PFSK-1 (cell line): ENCODE results near the gene SMIM35.

Experiments
- FOXP2 ChIP-seq: optimal IDR thresholded peaks from 2 replicates; pipeline ENCODE3; 2011; ENCODE audit warnings: borderline replicate concordance, control low read depth, inconsistent platforms; ENCODE audit not compliant: insufficient read depth; ENCODE audit errors: extremely low read length, extremely low read depth
- POLR2AphosphoS5 ChIP-seq: IDR thresholded peaks from 2 replicates; pipeline ENCODE4 v1.6.1; 2012; ENCODE audit warnings: low read depth, mild to moderate bottlenecking, control low read depth, low read length, moderate library complexity
- REST ChIP-seq, 2 experiments: IDR thresholded peaks; 2 replicates each; pipeline versions ENCODE4 v1.6.1 to v1.8.0; 2011 to 2012; ENCODE audit warnings: low read depth in 2 of 2, low read length in 2 of 2, control low read depth in 1 of 2, inconsistent platforms in 1 of 2, mild to moderate bottlenecking in 1 of 2, moderate library complexity in 1 of 2; ENCODE audit not compliant: insufficient read depth in 1 of 2
- SIN3A ChIP-seq: IDR thresholded peaks from 2 replicates; pipeline ENCODE4 v1.6.1; 2012; ENCODE audit warnings: mild to moderate bottlenecking, low read length, moderate library complexity, borderline replicate concordance; ENCODE audit not compliant: insufficient read depth

DNA sequence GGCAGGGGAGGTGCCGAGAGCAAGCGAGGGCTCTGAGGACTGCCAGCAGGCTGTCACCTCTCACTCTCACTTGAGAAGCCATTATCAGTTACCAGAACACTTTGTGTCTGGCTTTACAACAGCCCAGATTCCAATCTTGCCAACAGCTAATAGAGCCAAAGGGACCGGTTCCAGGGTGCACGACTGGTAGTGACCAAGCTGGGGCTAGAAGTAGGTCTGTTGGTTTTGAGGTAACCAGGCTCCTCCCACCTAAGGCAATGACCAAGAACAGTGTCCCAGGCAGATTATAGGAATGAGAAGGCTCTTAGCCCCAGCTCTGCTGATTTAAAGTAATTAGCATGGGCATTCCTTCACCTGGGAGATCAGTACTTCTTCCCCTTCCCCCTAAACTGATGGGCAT lies 107.8 kb downstream of the SMIM35 start:
- TF ChIP-seq POLR2AphosphoS5 (no peak), FOXP2 (no peak), SIN3A (no peak), REST (IDR thresholded peaks at IDR 0.05; ENCODE audit: insufficient read depth in 1 of 2, low read depth in 2 of 2, low read length in 2 of 2) (no peak)
